Activated CD8-positive, alpha-beta memory T cell treated with anti-CD3 and anti-CD28 coated beads for 48 hours (primary cell): ENCODE results near the gene PTCD1.

Experiments
- DNase-seq, 3 experiments: peaks; one replicate each; pipeline ENCODE4 v3.0.0-alpha.2; 2020; ENCODE audit warnings: low read depth in 2 of 3, low spot score in 2 of 3

Gene PTCD1

GRCh38 chr7:99369767-99370391 is 68.7 kb downstream of the PTCD1 start:
- no peak for DNase-seq

DNA sequence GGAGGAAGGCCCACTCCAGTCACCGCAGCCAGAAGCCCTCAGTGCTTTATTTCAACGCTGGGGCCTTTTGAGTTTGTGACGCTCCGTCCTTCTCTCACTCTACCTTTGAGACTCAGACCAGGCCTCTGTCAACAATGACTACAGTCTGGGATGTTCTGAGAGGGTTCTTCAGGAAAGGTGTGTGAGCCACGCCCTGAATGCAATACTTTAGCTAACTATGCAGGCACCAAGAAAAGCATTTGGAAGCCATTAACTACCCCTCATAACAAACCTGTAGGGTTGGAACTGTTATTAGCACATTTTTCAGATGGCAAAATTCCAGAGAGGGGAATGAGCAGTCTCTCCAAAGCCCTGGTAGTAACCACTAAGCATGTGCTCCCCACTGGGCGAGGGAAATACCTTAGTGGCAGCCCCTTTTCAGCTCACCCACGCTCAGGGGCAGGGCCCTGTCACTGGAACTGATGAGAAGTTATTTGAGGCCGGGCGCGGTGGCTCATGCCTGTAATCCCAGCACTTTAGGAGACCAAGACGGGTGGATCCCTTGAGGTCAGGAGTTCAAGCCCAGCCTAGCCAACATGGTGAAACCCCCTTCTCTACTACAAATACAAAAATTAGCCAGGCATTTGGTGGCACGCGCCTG is 69.7 kb downstream of the PTCD1 start:
- no peak for DNase-seq
